Measurements from ENCODE around the gene ANKRD9. TPM values are rescaled to one million over a fixed set of nuclear protein-coding genes. Genes with fewer than 3 reads are reported as not detected.

Gene ANKRD9
- polyA plus RNA-seq, 3 donors, result 4.4 to 16.5 (median 7.4) TPM

DNA sequence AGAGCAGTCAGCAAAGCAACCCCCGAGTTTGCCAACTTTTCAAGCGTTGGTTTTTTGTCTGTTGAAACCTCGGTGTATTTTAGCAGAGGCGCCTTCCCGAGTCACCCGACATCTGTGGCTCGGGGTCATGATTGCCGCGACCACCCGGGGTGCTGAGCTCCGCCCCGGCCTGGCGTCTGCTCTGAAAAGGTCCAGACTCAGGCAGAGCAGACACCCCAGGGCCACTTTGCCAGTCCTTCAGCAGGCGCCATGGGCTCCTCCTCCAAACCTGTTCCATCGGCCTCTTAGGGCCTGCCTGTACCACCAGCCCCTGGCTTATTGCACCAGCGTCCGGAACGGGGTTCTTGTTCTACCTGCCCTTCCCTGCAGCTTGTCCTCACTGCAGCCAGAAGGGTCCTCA lies 19.1 kb downstream of the ANKRD9 start:
- 89 to 93% (median 91%) methylated on average over 18 of the region's 18 CpGs for WGBS, 3 donors
- H3K27ac ChIP-seq (ENCODE audit: low read depth, low read length), result no peak overlapping the region

DNA sequence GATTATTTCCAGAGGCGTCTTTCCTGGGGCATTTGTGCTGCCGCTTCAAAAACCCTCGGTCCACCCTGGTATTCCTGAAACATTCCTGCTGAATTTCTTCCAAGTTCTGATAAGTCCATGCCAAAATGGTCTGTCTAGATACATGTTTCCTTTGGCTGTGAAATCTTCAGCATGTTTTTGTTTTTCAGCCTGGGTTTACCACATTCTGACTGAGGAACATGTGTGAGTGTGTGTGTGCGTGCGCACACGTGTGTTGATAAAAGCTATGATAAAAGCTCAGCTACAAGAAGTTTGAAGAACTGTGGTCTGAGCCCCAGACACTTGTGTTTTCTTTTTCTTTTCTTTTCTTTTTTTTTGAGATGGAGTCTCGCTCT lies 22.4 kb downstream of the ANKRD9 start:
- WGBS, 3 donors, result 74 to 78% (median 77%) methylated on average over 7 of the region's 7 CpGs
- no peak overlapping the region for H3K27ac ChIP-seq (ENCODE audit: low read depth, low read length)

GRCh38 chr14:102486513-102487203 lies 22.9 kb downstream of the ANKRD9 start:
- 78 to 83% (median 82%) methylated on average over 17 of the region's 17 CpGs for WGBS, 3 donors
- no peak overlapping the region for H3K27ac ChIP-seq (ENCODE audit: low read depth, low read length)

GRCh38 chr14:102485693-102486512 lies 23.7 kb downstream of the ANKRD9 start:
- WGBS, 3 donors, result 85 to 92% (median 90%) methylated on average over 11 of the region's 11 CpGs
- H3K27ac ChIP-seq (ENCODE audit: low read depth, low read length), result no peak overlapping the region

DNA sequence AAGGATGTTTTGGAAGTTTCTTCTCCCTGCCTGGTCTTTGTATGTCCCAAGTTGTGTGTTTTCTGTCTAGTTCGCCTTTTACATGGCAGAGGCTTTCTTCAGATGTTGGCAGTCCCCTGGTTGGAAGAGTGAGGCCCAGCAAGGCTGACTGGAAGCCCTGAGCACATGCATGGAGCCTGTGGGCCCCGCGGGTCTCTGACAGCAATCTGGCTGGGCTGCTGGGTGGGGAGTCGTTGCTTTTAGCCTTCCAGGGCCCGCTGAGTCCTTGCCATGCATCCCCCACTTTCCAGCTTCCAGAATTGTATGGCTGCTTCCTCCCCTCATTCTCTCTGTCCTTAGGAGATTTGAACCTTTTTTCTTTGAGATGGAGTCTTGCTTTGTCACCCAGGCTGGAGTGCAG lies 25.3 kb downstream of the ANKRD9 start:
- 76 to 88% (median 84%) methylated on average over 5 of the region's 5 CpGs for WGBS, 3 donors

DNA sequence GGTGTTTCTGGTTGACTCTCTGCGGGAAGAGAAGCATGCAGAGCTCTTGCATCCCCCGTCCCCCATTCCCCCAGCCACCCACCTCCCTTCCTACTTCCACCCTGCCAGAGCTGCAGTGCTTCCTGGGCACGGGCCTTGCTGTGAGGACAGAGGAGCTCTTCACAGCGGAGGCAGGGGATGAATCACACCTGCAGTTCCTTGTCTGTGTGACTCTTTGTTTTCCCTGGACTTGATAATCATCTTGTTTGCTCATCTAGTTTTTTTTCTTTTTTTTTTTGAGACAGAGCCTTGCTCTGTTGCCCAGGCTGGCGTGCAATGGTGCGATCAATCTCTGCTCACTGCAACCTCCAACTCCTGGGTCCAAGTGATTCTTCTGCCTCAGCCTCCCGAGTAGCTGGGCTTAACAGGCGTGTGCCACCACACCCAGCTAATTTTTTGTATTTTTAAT lies 27.8 kb downstream of the ANKRD9 start:
- H3K27ac ChIP-seq (ENCODE audit: low read depth, low read length), result no peak overlapping the region
- WGBS, 3 donors, result 88 to 94% (median 93%) methylated on average over 8 of the region's 8 CpGs

More for the DNA sequence above, 25.3 kb downstream of the ANKRD9 start:
- H3K27ac ChIP-seq (ENCODE audit: low read depth, low read length), result no peak overlapping the region

DNA sequence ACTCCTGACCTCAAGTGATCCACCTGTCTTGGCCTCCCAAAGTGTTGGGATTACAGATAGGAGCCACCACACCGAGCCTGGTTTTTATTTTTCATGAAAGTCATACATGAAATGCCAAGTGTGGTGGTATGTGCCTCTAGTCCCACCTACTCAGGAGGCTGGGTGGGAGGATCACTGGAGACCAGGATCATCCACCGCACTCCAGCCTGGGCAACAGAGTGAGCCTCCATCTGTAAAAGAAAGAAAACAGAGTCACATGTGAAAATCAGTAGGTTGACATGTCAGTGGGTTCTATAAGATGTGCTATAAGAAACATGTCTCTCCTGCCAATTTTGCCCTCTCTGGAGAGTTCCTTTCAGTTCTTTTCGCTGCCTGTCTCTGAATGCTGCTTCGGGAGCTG lies 28.2 kb downstream of the ANKRD9 start:
- no peak overlapping the region for H3K27ac ChIP-seq (ENCODE audit: low read depth, low read length)
- 95 to 99% (median 97%) methylated on average over 4 of the region's 4 CpGs for WGBS, 3 donors

GRCh38 chr14:102479777-102480176 lies 29.8 kb downstream of the ANKRD9 start:
- 22 to 52% (median 48%) methylated on average over 7 of the region's 7 CpGs for WGBS, 3 donors
- no peak overlapping the region for H3K27ac ChIP-seq (ENCODE audit: low read depth, low read length)

DNA sequence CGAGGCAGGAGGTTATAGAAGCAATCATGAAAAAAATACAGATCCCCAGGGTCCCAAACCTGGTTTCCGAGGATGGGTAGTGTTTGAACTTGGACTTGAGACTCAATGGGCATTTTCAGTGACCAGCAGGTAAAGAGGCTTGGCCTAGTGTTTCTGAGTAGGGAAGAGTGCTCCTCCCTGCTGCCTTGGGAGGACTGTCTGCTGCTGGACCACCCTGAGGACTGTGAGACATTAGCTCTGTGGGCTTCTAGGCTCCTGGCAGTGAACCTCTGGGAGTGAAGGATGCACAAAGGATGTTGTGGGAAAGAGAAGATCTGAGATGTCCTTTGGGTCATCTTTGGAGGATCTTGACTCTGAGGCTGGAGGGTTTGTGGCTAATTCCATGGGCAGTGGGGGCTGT lies 30.5 kb downstream of the ANKRD9 start:
- WGBS, 3 donors, result 93 to 98% (median 96%) methylated on average over 2 of the region's 2 CpGs
- H3K27ac ChIP-seq (ENCODE audit: low read depth, low read length), result no peak overlapping the region

- 63 to 78% (median 72%) methylated on average over 5 of the region's 5 CpGs for WGBS, 3 donors
- no peak overlapping the region for H3K27ac ChIP-seq (ENCODE audit: low read depth, low read length)
Observed at GRCh38 chr14:102474934-102475333, 34.6 kb downstream of the ANKRD9 start.

DNA sequence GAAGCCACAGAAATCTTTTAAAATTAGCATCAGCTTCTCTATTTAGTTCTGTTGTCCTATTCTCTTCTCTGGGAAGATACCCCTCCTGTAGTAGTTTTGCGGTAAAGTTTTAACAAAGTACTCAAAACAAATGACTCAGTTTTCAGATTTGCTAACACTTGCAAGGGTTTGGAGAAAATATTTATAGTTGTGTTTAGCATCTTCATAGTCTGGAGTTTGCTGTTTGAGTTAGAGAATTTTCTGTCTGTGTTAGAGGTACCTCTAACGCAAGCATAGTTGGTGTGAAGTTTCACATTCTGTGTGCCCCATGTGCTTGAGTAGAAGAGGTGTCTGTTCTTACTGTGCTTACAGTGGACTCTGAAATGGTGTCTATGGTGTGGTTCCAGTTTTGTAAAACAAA lies 36.0 kb downstream of the ANKRD9 start:
- H3K27ac ChIP-seq (ENCODE audit: low read depth, low read length), result no peak overlapping the region
- WGBS, 3 donors, result 97 to 100% (median 99%) methylated on average over 2 of the region's 2 CpGs

GRCh38 chr14:102472791-102473150 lies 36.8 kb downstream of the ANKRD9 start:
- WGBS, 3 donors, result 88 to 89% (median 88%) methylated on average over 9 of the region's 9 CpGs
- H3K27ac ChIP-seq (ENCODE audit: low read depth, low read length), result no peak overlapping the region

DNA sequence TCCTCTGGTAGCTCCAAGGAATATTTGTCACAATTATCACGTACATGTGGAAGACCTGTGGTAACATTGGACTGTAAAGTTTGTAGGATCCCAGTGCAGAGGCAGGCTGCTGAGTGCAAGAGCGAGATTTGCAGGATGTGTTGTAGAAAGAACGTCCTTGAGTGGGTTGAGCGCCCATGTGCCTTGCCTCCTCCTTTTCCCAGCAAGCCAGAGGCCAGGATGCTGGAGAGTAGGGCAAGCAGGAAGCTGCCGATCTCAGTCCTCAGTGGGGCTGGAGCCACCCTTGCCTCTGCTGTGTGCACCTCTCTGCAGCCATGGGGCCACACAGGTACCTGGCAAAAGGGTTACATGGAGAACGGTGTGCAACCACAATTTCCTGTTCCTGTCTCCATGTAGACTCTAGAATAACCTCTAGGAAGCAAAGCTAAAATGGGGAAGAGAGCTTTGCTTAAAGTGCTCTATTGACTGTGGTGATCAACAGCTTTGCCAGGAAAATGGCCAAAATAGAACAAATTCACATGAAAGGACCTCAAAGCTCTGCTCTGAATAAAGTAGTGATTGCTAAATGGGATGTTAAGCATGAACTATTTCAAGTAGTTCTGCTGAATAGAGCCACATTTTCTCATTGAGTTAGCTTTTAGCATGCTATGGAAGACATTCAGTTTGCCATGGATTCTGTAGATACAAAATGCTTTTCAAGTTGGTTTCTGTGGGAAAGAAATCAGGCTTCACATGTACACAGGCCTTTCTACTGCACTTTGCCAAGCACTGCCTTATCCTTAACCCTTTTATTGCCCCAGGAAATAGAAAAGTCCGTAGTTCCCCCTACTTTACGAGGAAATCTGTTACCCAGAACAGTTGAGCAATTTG lies 37.4 kb downstream of the ANKRD9 start:
- 75 to 88% (median 77%) methylated on average over 8 of the region's 8 CpGs for WGBS, 3 donors
- no peak overlapping the region for H3K27ac ChIP-seq (ENCODE audit: low read depth, low read length)

DNA sequence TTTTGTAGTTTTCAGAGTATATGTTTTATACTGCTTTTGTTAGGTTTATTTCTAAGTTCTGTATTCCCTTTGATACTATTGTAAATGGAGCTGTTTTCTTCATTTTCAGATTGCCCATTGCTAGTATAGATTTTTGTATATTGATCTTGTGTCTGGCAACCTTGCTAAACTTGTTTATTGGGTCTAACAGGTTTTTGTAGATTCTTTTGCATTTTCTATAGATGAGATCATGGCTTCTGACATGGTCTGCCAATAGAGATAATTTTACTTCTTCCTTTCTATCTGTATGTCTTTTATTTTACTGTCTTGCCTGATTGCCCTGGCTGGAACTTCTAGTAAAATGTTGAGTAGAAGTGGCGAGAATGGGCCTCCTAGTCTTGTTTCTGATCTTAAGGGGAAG lies 40.3 kb downstream of the ANKRD9 start:
- H3K27ac ChIP-seq (ENCODE audit: low read depth, low read length), result no peak overlapping the region

DNA sequence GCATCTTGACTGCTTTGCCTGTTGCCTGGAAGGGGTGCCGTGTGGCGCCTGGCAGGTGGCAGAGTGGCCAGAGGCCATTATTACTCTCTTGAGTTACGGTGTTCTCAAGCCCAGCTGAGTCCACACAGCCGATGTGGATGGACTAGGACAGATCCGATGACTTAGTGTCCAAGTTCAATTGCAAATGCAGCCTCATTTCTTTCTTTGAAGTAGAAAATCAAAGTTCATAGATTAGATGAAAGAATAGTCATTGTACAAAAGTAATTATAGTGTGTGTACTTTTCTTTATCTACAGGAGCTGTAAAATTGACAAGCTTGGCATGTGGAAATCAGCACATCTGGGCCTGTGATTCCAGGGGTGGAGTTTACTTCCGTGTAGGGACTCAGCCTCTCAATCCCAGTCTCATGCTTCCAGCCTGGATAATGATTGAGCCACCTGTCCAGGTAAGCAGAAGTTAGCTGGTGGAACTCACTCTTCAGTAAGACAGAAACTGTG lies 44.7 kb downstream of the ANKRD9 start:
- 50 to 92% (median 87%) methylated on average over 6 of the region's 6 CpGs for WGBS, 3 donors
- H3K27ac ChIP-seq (ENCODE audit: low read depth, low read length), result no peak overlapping the region

More for the DNA sequence above, 40.3 kb downstream of the ANKRD9 start:
- WGBS, 3 donors, result 93 to 100% (median 94%) methylated on average over 1 of the region's 1 CpG

GRCh38 chr14:102464006-102464405 lies 45.6 kb downstream of the ANKRD9 start:
- no peak overlapping the region for H3K27ac ChIP-seq (ENCODE audit: low read depth, low read length)
- 92 to 98% (median 94%) methylated on average over 4 of the region's 4 CpGs for WGBS, 3 donors

DNA sequence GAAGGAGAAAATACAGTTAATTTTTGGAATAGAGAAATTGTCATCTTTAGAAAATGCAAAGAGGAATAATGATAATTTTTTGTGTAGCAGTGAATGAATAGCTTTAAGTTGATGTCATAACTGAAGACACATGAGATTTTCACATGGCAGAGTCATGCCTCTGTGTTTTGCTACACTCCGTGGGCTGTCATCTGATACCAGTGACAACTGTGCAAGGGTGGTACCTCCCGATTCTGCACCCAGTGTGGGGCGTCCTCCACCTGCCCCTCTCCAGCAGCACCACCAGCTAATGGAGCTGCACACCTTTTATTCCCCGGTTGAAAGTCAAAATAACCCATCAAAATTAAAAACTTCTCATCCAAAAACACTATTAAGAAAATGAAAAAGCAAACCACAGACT lies 47.2 kb downstream of the ANKRD9 start:
- H3K27ac ChIP-seq (ENCODE audit: low read depth, low read length), result no peak overlapping the region
- WGBS, 3 donors, result 73 to 80% (median 79%) methylated on average over 4 of the region's 4 CpGs

DNA sequence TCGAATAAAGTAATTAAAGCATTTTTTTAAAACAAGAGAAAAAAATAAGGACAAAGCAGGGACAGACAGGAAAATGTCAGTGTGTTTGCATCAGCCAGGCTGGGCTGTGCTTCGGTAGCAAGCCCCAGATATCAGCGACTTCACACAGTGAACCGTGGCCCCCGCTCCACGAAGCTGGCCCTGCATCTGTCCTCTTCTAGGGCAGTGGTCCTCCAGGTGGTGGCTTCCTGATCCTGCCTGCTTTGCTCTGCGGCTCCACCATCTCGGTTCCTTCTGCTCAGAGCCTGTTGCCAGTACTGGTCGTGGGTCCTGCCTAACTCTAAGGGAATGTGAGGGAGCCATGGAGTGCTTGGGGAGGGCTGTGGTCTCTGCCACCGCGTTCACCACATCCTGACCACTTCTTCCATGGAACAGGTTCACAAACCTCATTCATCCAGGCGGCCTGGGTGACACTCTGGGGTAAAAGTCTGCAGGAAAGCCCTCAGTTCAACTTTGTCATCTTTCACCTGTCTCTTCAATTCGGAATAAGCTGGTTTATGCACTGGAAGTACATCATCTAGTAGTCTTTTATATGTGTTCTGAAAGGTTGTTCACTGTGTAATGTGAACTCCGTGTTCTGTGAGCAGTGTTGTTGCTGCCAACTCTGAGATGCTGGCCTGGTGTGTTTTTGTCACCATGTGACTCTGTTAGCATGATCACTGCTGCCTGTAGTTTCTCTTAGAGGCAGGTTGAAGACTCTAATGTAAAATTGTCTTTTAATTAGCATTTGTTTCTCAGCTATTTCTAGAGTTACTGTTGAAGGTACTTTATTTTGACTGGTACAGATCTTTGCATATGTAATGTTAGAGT lies 47.9 kb downstream of the ANKRD9 start:
- H3K27ac ChIP-seq (ENCODE audit: low read depth, low read length), result no peak overlapping the region
- WGBS, 3 donors, result 72 to 85% (median 72%) methylated on average over 14 of the region's 14 CpGs

All from adipose tissue (tissue), 3 donors.